DOHH2 (cell line): ENCODE data around the gene MRPL38.

ENCODE experiments used
- H3F3A ChIP-seq: fragments of 200-600 bp; sonication (generic), shearing (Covaris generic); 2 replicates; pipeline ENCODE4 v1.6.0; 2016; ENCODE audit warnings: antibody characterized with exemption, mild to moderate bottlenecking; ENCODE audit not compliant: control insufficient read depth, insufficient read depth
- H3K27ac ChIP-seq: fragments of 200-600 bp; sonication (generic); 2 replicates; pipeline ENCODE4 v1.5.1; 2014; ENCODE audit warnings: low read depth, mild to moderate bottlenecking, low read length, moderate library complexity
- H3K27me3 ChIP-seq: fragments of 200-600 bp; sonication (generic); 2 replicates; pipeline ENCODE4 v1.6.1; 2014; ENCODE audit warnings: mild to moderate bottlenecking, low read length, mixed read lengths; ENCODE audit not compliant: control insufficient read depth
- H3K36me3 ChIP-seq: fragments of 200-600 bp; sonication (generic); 2 replicates; pipeline ENCODE4 v1.6.1; 2014; ENCODE audit warnings: mild to moderate bottlenecking, low read length, moderate library complexity, mixed read lengths; ENCODE audit not compliant: control insufficient read depth
- H3K4me1 ChIP-seq: fragments of 200-600 bp; sonication (generic); 2 replicates; pipeline ENCODE4 v1.6.1; 2014; ENCODE audit warnings: mild to moderate bottlenecking, low read length, mixed read lengths; ENCODE audit not compliant: control insufficient read depth
- H3K4me2 ChIP-seq: fragments of 200-600 bp; sonication (generic); 2 replicates; pipeline ENCODE4 v1.6.0; 2014; ENCODE audit warnings: mild to moderate bottlenecking, low read length, moderate library complexity
- H3K4me3 ChIP-seq: fragments of 200-600 bp; sonication (generic); 2 replicates; pipeline ENCODE4 v1.5.1; 2014; ENCODE audit warnings: mild to moderate bottlenecking, low read length, mixed read lengths
- H3K79me2 ChIP-seq: fragments of 200-600 bp; sonication (generic); 2 replicates; pipeline ENCODE4 v1.6.1; 2014; ENCODE audit warnings: mild to moderate bottlenecking, low read length, mixed read lengths; ENCODE audit not compliant: control insufficient read depth
- H3K9me2 ChIP-seq: fragments of 200-600 bp; sonication (generic); replicated peaks from 2 replicates; pipeline ENCODE4 v1.6.1; 2014; ENCODE audit warnings: mild to moderate bottlenecking, low read length, mixed read lengths; ENCODE audit not compliant: control insufficient read depth
- H3K9me3 ChIP-seq: fragments of 200-600 bp; sonication (generic); 2 replicates; pipeline ENCODE4 v1.6.1; 2014; ENCODE audit warnings: antibody characterized with exemption, low read length, mixed read lengths; ENCODE audit not compliant: control insufficient read depth, insufficient read depth
- H4K20me1 ChIP-seq: fragments of 200-600 bp; sonication (generic); 2 replicates; pipeline ENCODE4 v1.6.0; 2014; ENCODE audit warnings: low read depth, mild to moderate bottlenecking, antibody characterized with exemption, low read length, moderate library complexity; ENCODE audit not compliant: control insufficient read depth, insufficient read depth
- EZH2phosphoT487 ChIP-seq: fragments of 200-600 bp; sonication (generic); IDR thresholded peaks from 2 replicates; pipeline ENCODE4 v1.6.1; 2017; ENCODE audit warnings: borderline replicate concordance, mild to moderate bottlenecking, antibody characterized with exemption, low read length, moderate library complexity, mixed read lengths
- TF ChIP-seq, protein P1 (sequence below): fragments of 200-600 bp; sonication (generic); IDR thresholded peaks from one replicate; pipeline ENCODE4 v1.5.1; 2014; ENCODE audit warnings: antibody characterized with exemption, mild to moderate bottlenecking, low read depth, low read length; ENCODE audit not compliant: poor library complexity, severe bottlenecking

MRPL38 gene

DNA sequence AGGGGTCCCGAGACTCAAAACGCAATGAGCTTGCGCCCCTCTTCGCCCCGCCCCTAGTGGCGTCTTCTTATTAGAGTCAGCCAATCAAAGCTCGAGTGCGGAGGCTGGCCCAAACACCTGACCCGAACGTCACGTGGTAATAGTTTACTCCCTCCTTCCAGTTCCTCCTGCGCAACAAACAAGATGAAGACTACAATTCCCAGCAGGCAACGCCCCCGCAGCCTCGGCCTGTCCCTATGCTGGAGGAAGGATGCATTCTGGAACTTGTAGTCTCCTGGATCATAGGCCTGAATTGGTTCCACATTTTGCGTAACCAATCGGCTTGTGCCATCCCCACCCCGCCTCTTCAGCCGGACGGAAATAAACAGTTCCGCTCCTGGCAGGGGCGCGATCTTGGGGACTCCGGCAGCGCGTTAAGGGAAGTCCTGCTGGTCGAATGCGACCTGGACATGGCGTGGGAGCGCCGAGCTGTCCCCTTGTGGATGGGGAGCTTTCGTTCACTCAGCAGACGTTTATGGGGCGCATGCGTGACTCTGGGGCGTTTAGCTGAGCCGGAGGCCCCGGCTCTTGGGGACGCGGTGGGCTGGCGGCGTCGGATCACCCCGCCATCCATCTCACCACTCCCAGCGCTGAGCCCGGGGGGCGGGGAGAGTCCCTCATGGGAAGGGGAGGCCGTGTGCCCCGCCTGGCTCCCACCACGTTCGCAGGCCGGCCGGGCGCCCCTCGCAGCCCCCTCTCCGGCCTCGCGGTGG, 49.2 kb downstream of the MRPL38 start, which contains the start of gene WBP2:
WBP2 (minus strand) TSS at position 26 of the 752 bp plus-strand sequence. CDS start 38 bp downstream, outside the sequence.
- Histone ChIP-seq H3K79me2 (peaks cover 25% of the 10 kb centered on the region), H3F3A (peaks cover 14% of the 10 kb centered on the region), H3K4me2 (peak within 1 kb of the TSS; percentile 96), H3K9me3 (no peaks in the 10 kb centered on the region), H3K27me3 (no peaks in the 10 kb centered on the region), H4K20me1 (peaks cover 8% of the 10 kb centered on the region; the same call in 1 of the 2 replicates), H3K4me1 (peaks cover 35% of the 10 kb centered on the region), H3K27ac (peak within 1 kb of the TSS; percentile 79), H3K36me3 (peaks cover 11% of the 10 kb centered on the region), H3K4me3 (peak within 1 kb of the TSS; percentile 94), H3K9me2 (no peaks in the 10 kb centered on the region)
- TF ChIP-seq, protein P1, sequence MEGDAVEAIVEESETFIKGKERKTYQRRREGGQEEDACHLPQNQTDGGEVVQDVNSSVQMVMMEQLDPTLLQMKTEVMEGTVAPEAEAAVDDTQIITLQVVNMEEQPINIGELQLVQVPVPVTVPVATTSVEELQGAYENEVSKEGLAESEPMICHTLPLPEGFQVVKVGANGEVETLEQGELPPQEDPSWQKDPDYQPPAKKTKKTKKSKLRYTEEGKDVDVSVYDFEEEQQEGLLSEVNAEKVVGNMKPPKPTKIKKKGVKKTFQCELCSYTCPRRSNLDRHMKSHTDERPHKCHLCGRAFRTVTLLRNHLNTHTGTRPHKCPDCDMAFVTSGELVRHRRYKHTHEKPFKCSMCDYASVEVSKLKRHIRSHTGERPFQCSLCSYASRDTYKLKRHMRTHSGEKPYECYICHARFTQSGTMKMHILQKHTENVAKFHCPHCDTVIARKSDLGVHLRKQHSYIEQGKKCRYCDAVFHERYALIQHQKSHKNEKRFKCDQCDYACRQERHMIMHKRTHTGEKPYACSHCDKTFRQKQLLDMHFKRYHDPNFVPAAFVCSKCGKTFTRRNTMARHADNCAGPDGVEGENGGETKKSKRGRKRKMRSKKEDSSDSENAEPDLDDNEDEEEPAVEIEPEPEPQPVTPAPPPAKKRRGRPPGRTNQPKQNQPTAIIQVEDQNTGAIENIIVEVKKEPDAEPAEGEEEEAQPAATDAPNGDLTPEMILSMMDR: peak; percentile 74
- no peak for TF ChIP-seq EZH2phosphoT487

DNA sequence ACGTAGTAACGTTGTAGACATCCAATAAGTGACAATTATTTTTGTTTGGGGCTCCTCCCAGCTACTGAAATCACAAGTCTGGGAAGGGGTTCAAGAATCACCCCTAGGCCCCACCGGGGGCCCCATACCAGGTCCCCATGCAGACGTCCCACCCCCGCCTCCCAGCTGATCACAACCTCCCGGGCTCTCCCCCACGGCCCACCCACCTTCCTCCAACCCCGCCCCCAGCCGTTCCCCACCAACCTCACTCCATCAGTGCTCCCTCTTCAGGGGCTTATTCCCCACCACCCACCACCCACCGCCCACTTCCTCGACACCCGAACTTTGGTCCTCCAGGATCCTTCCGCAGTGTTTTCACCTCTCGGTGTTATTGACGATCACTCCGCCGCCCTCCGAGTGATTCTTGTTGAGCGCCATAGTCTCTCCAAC, 49.8 kb downstream of the MRPL38 start:
- peaks cover 8% of the 10 kb centered on the region; the same call in 1 of the 2 replicates for H4K20me1 ChIP-seq
- H3K79me2 ChIP-seq: peaks cover 25% of the 10 kb centered on the region
- H3K27ac ChIP-seq: peak overlapping the region; percentile 18; the same call in 1 of the 2 replicates
- H3K9me2 ChIP-seq: no peaks in the 10 kb centered on the region
- peaks cover 14% of the 10 kb centered on the region for H3F3A ChIP-seq
- no peaks in the 10 kb centered on the region for H3K27me3 ChIP-seq
- peak overlapping the region; percentile 87 for H3K4me3 ChIP-seq
- peaks cover 12% of the 10 kb centered on the region for H3K36me3 ChIP-seq
- no peak for TF ChIP-seq EZH2phosphoT487
- TF ChIP-seq, protein P1: no peak
- peak overlapping the region; percentile 96 for H3K4me2 ChIP-seq
- no peaks in the 10 kb centered on the region for H3K9me3 ChIP-seq
- peaks cover 35% of the 10 kb centered on the region for H3K4me1 ChIP-seq

DNA sequence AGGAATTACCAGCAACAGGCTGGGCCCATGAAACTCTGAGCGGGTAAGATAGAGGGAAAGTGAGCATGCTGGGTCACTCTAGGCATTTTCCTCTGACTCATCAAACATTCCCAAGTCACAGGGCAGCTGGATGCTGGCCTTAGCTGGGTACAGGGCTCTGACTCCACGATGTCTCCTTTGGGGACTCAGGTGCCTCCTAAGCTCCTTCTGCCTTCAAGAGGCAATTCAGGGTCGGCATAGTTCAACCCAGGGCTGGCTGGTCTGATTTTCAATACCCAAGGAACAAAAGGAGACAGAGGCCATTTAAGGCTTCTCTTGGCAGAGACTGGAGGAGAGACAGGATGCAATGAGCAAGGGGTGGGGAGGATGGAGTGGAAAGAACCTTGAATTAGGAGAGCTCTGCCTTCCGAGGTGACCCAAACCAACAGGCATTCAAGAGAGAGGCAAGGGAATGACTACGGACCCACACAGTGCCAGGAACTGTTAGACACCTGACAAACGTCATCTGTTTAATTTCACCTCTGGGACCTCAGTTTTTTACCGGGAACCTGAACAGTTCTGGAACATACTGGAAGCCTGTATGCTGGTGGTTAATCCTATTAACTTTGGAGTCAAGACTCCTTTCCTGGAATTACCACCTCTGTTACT, 50.5 kb downstream of the MRPL38 start:
- Histone ChIP-seq H3K9me2 (no peaks in the 10 kb centered on the region), H3K4me3 (peak overlapping the region; percentile 87), H3K4me2 (peak overlapping the region; percentile 96), H4K20me1 (peaks cover 8% of the 10 kb centered on the region; the same call in 1 of the 2 replicates), H3K4me1 (peaks cover 35% of the 10 kb centered on the region), H3K36me3 (peaks cover 18% of the 10 kb centered on the region), H3K27ac (no peak overlapping the region), H3F3A (peaks cover 14% of the 10 kb centered on the region), H3K9me3 (no peaks in the 10 kb centered on the region), H3K27me3 (no peaks in the 10 kb centered on the region), H3K79me2 (peaks cover 25% of the 10 kb centered on the region)
- no peak for TF ChIP-seq EZH2phosphoT487
- TF ChIP-seq, protein P1: no peak
